Measurements from ENCODE around the gene GPHN.
"Not testable (repeated sequence)": the region's sequence is repeated elsewhere in the genome, so short reads cannot be mapped to it uniquely, and the experiment has no call there.

GPHN gene

GRCh38 chr14:66651536-66652220 lies 143.7 kb downstream of the GPHN start:
- DNase-seq (ENCODE audit: extremely low read depth in 1 of 2, low read depth in 1 of 2), result no peak

- no peak for DNase-seq (ENCODE audit: extremely low read depth in 1 of 2, low read depth in 1 of 2)
Measured at GRCh38 chr14:66652525-66653106, 144.7 kb downstream of the GPHN start.

GRCh38 chr14:66657780-66658179 lies 149.8 kb downstream of the GPHN start:
- no peak for DNase-seq (ENCODE audit: extremely low read depth in 1 of 2, low read depth in 1 of 2)

- DNase-seq (ENCODE audit: extremely low read depth in 1 of 2, low read depth in 1 of 2), result no peak
Measured at GRCh38 chr14:66662374-66662773, 154.4 kb downstream of the GPHN start.

- DNase-seq (ENCODE audit: extremely low read depth in 1 of 2, low read depth in 1 of 2), result no peak
Measured at GRCh38 chr14:66677780-66678179, 169.8 kb downstream of the GPHN start.

- no peak for DNase-seq (ENCODE audit: extremely low read depth in 1 of 2, low read depth in 1 of 2)
Measured at GRCh38 chr14:66680216-66680615, 172.3 kb downstream of the GPHN start.

GRCh38 chr14:66696326-66696725 lies 188.4 kb downstream of the GPHN start:
- no peak for DNase-seq (ENCODE audit: extremely low read depth in 1 of 2, low read depth in 1 of 2)

- no peak for DNase-seq (ENCODE audit: extremely low read depth in 1 of 2, low read depth in 1 of 2)
Measured at GRCh38 chr14:66698503-66698902, 190.6 kb downstream of the GPHN start.

- no peak for DNase-seq (ENCODE audit: extremely low read depth in 1 of 2, low read depth in 1 of 2)
Measured at GRCh38 chr14:66701813-66702212, 193.9 kb downstream of the GPHN start.

- no peak for DNase-seq (ENCODE audit: extremely low read depth in 1 of 2, low read depth in 1 of 2)
Measured at GRCh38 chr14:66708267-66708666, 200.3 kb downstream of the GPHN start.

- no peak for DNase-seq (ENCODE audit: extremely low read depth in 1 of 2, low read depth in 1 of 2)
Measured at GRCh38 chr14:66709291-66709690, 201.3 kb downstream of the GPHN start.

- not testable (repeated sequence) for DNase-seq (ENCODE audit: extremely low read depth in 1 of 2, low read depth in 1 of 2)
Measured at GRCh38 chr14:66714291-66714690, 206.3 kb downstream of the GPHN start.

GRCh38 chr14:66715313-66715712 lies 207.4 kb downstream of the GPHN start:
- not testable (repeated sequence) for DNase-seq (ENCODE audit: extremely low read depth in 1 of 2, low read depth in 1 of 2)

- no peak for DNase-seq (ENCODE audit: extremely low read depth in 1 of 2, low read depth in 1 of 2)
Measured at GRCh38 chr14:66716227-66716626, 208.3 kb downstream of the GPHN start.

- DNase-seq (ENCODE audit: extremely low read depth in 1 of 2, low read depth in 1 of 2), result no peak
Measured at GRCh38 chr14:66717561-66718140, 209.7 kb downstream of the GPHN start.

- DNase-seq (ENCODE audit: extremely low read depth in 1 of 2, low read depth in 1 of 2), result no peak
Measured at GRCh38 chr14:66724996-66725395, 217.0 kb downstream of the GPHN start.

GRCh38 chr14:66731298-66731697 lies 223.4 kb downstream of the GPHN start:
- DNase-seq (ENCODE audit: extremely low read depth in 1 of 2, low read depth in 1 of 2), result not testable (repeated sequence)

GRCh38 chr14:66735853-66736252 lies 227.9 kb downstream of the GPHN start:
- no peak for DNase-seq (ENCODE audit: extremely low read depth in 1 of 2, low read depth in 1 of 2)

- DNase-seq (ENCODE audit: extremely low read depth in 1 of 2, low read depth in 1 of 2), result no peak
Measured at GRCh38 chr14:66739826-66740225, 231.9 kb downstream of the GPHN start.

- DNase-seq (ENCODE audit: extremely low read depth in 1 of 2, low read depth in 1 of 2), result no peak
Measured at GRCh38 chr14:66745078-66745477, 237.1 kb downstream of the GPHN start.

GRCh38 chr14:66746316-66747006 lies 238.5 kb downstream of the GPHN start:
- no peak for DNase-seq (ENCODE audit: extremely low read depth in 1 of 2, low read depth in 1 of 2)

- no peak for DNase-seq (ENCODE audit: extremely low read depth in 1 of 2, low read depth in 1 of 2)
Measured at GRCh38 chr14:66752109-66752508, 244.2 kb downstream of the GPHN start.
